ENCODE measurements around the gene PPP6R3.

The PPP6R3 gene

DNA sequence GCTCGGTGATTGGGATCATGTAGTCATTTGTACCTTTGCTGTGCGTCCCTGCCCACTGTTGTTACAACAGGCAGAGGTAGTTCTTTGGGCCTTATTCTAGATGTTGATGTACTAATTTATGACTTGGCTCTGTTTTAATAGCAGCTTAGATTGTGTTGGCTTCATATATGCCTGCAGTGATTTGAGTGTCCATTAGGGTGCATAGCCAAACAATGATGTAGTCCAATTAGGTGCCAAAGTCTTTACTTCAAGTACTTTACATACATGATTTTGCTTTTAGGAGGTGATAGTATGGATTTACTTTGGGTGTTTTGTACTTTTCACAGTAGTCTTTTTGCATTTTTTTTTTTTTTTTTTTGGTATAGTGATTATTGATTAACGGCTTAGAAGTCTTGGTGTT, 46.4 kb downstream of the PPP6R3 start:
- no peaks in the 10 kb centered on the region for H3K9me3 ChIP-seq (ENCODE audit: control insufficient read depth, insufficient read depth, low read length)
- H3K4me1 ChIP-seq (ENCODE audit: control insufficient read depth, insufficient read depth, low read length), result no peaks in the 10 kb centered on the region
- H3K36me3 ChIP-seq (ENCODE audit: control insufficient read depth, insufficient read depth, low read length), result no peaks in the 10 kb centered on the region
- no peaks in the 10 kb centered on the region for H3K27me3 ChIP-seq (ENCODE audit: control insufficient read depth, insufficient read depth, low read length)
- no peak overlapping the region for H3K27ac ChIP-seq (ENCODE audit: low read length)
- no peak for DNase-seq (ENCODE audit: low read depth, low spot score)
- H3K4me3 ChIP-seq (ENCODE audit: low read length), result no peak overlapping the region
- no CpG with 5 or more reads among the region's 3 CpGs for WGBS (ENCODE audit: insufficient coverage, insufficient read length)

DNA sequence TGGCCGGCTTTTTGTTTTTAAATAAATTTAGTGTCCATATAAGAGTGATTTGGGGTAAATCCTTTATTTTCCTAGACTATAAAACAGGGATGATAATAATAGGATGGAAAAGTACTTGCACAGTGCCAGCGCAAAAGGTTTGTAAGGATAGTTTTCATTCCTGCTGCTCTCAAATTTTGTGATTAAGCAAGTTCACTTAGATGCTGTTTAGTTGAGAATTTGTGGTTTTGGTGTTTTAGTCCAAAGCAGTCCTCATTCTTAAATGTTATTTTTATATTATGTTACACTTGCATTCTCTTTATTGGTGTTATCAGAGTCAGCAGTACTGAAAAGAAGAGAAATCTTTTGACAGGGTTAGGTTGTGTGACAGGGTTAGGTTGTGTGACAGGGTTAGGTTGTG, 47.9 kb downstream of the PPP6R3 start:
- Histone ChIP-seq H3K27ac (ENCODE audit: low read length) (no peak overlapping the region), H3K27me3 (ENCODE audit: control insufficient read depth, insufficient read depth, low read length) (no peaks in the 10 kb centered on the region), H3K4me3 (ENCODE audit: low read length) (no peak overlapping the region), H3K9me3 (ENCODE audit: control insufficient read depth, insufficient read depth, low read length) (no peaks in the 10 kb centered on the region; the same call in 1 of the 2 replicates), H3K36me3 (ENCODE audit: control insufficient read depth, insufficient read depth, low read length) (no peaks in the 10 kb centered on the region), H3K4me1 (ENCODE audit: control insufficient read depth, insufficient read depth, low read length) (no peaks in the 10 kb centered on the region)
- DNase-seq (ENCODE audit: low read depth, low spot score), result no peak
- no CpG with 5 or more reads among the region's 2 CpGs for WGBS (ENCODE audit: insufficient coverage, insufficient read length)

GRCh38 chr11:68509066-68509465, 48.5 kb downstream of the PPP6R3 start:
- no peak for DNase-seq (ENCODE audit: low read depth, low spot score)
- H3K4me1 ChIP-seq (ENCODE audit: control insufficient read depth, insufficient read depth, low read length), result no peaks in the 10 kb centered on the region
- H3K27ac ChIP-seq (ENCODE audit: low read length), result no peak overlapping the region
- H3K9me3 ChIP-seq (ENCODE audit: control insufficient read depth, insufficient read depth, low read length), result no peaks in the 10 kb centered on the region; the same call in 1 of the 2 replicates
- H3K4me3 ChIP-seq (ENCODE audit: low read length), result no peak overlapping the region
- H3K27me3 ChIP-seq (ENCODE audit: control insufficient read depth, insufficient read depth, low read length), result no peaks in the 10 kb centered on the region
- no CpG with 5 or more reads among the region's 4 CpGs for WGBS (ENCODE audit: insufficient coverage, insufficient read length)
- H3K36me3 ChIP-seq (ENCODE audit: control insufficient read depth, insufficient read depth, low read length), result no peaks in the 10 kb centered on the region

- no CpG with 5 or more reads among the region's 6 CpGs for WGBS (ENCODE audit: insufficient coverage, insufficient read length)
- Histone ChIP-seq H3K4me3 (ENCODE audit: low read length) (no peak overlapping the region), H3K36me3 (ENCODE audit: control insufficient read depth, insufficient read depth, low read length) (no peaks in the 10 kb centered on the region), H3K27ac (ENCODE audit: low read length) (no peak overlapping the region), H3K9me3 (ENCODE audit: control insufficient read depth, insufficient read depth, low read length) (no peaks in the 10 kb centered on the region; the same call in 1 of the 2 replicates), H3K4me1 (ENCODE audit: control insufficient read depth, insufficient read depth, low read length) (no peaks in the 10 kb centered on the region), H3K27me3 (ENCODE audit: control insufficient read depth, insufficient read depth, low read length) (no peaks in the 10 kb centered on the region)
- no peak for DNase-seq (ENCODE audit: low read depth, low spot score)
Measured at GRCh38 chr11:68513930-68514487, 53.5 kb downstream of the PPP6R3 start.

DNA sequence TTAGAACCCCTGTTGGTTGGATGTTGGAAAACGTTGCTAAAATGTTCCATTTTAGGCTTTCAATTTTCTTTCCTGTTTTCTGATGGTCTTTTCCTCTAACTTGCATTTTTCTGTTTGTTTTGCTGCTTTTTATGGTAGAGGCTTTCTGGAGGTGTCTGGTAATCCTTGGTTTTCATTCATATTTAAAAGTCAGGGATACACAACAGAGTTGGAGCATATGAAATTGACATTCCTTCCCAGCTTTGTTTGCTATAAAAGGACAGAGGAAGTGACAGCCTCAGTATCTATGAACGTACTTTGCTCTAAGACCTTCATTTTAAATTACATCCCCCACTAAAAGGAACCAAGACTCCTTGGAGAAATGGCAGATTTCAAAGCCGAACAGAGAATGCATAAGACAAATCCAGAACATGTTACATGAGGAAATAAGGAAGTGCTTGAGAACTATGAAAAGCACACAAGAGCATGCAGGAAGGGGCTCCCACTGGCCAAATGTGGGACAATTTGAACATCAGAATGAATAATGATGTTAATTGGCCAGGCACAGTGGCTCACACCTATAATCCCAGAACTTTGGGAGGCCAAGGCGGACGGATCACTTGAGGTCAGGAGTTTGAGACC, 56.7 kb downstream of the PPP6R3 start:
- Histone ChIP-seq H3K36me3 (ENCODE audit: control insufficient read depth, insufficient read depth, low read length) (no peaks in the 10 kb centered on the region; the same call in 1 of the 2 replicates), H3K4me3 (ENCODE audit: low read length) (no peak overlapping the region), H3K27me3 (ENCODE audit: control insufficient read depth, insufficient read depth, low read length) (no peaks in the 10 kb centered on the region), H3K27ac (ENCODE audit: low read length) (no peak overlapping the region), H3K4me1 (ENCODE audit: control insufficient read depth, insufficient read depth, low read length) (no peaks in the 10 kb centered on the region), H3K9me3 (ENCODE audit: control insufficient read depth, insufficient read depth, low read length) (no peaks in the 10 kb centered on the region; the same call in 1 of the 2 replicates)
- DNase-seq (ENCODE audit: low read depth, low spot score), result no peak
- no CpG with 5 or more reads among the region's 5 CpGs for WGBS (ENCODE audit: insufficient coverage, insufficient read length)

DNA sequence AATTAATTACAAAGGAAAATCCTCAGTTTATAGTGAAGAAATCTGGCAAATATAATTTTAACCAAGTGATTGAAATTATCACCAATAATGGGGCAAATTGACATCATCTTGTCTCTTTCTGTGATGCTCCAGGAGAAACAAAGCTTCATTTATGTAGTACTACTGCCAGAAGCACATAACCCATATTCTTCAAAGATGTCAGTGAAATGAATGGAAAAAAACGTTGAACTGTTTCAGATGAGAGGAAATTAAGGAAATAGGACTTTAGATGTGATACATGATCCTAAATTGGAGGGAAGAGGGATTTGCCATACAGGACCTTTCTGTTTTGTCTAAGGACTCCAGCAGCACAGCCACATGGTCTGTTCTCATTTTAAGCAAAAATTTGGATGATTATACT, 57.6 kb downstream of the PPP6R3 start:
- no peak overlapping the region for H3K4me3 ChIP-seq (ENCODE audit: low read length)
- DNase-seq (ENCODE audit: low read depth, low spot score), result no peak
- H3K27ac ChIP-seq (ENCODE audit: low read length), result no peak overlapping the region
- H3K36me3 ChIP-seq (ENCODE audit: control insufficient read depth, insufficient read depth, low read length), result no peaks in the 10 kb centered on the region; the same call in 1 of the 2 replicates
- H3K9me3 ChIP-seq (ENCODE audit: control insufficient read depth, insufficient read depth, low read length), result no peaks in the 10 kb centered on the region
- H3K27me3 ChIP-seq (ENCODE audit: control insufficient read depth, insufficient read depth, low read length), result no peaks in the 10 kb centered on the region
- no CpG with 5 or more reads among the region's 1 CpG for WGBS (ENCODE audit: insufficient coverage, insufficient read length)
- H3K4me1 ChIP-seq (ENCODE audit: control insufficient read depth, insufficient read depth, low read length), result no peaks in the 10 kb centered on the region

- peaks cover 2% of the 10 kb centered on the region; the same call in 1 of the 2 replicates for H3K36me3 ChIP-seq (ENCODE audit: control insufficient read depth, insufficient read depth, low read length)
- no peaks in the 10 kb centered on the region for H3K4me1 ChIP-seq (ENCODE audit: control insufficient read depth, insufficient read depth, low read length)
- WGBS (ENCODE audit: insufficient coverage, insufficient read length), result no CpG with 5 or more reads among the region's 4 CpGs
Measured at GRCh38 chr11:68521969-68522652, 61.6 kb downstream of the PPP6R3 start.

DNA sequence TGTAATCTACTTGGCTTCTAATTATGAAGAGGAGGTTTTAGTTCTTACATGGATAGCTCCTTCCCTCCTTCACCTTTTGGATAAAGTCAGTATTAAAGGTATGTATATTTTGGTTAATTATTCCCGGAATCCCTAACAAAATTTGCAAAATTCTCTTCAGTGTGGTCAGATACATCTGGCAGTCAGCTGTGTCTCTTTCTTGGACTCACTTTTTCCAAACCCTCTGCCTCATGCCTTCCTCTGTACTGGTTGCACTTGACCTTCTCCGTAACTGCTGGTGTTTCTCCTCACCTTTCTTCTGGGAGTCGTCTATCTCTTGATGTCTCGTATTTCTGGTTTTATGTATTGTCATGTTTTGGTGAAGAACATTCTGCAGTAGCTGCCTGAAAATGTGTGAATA, 62.5 kb downstream of the PPP6R3 start:
- Histone ChIP-seq H3K27me3 (ENCODE audit: control insufficient read depth, insufficient read depth, low read length) (no peaks in the 10 kb centered on the region), H3K4me1 (ENCODE audit: control insufficient read depth, insufficient read depth, low read length) (no peaks in the 10 kb centered on the region), H3K4me3 (ENCODE audit: low read length) (no peak overlapping the region), H3K9me3 (ENCODE audit: control insufficient read depth, insufficient read depth, low read length) (no peaks in the 10 kb centered on the region), H3K27ac (ENCODE audit: low read length) (no peak overlapping the region), H3K36me3 (ENCODE audit: control insufficient read depth, insufficient read depth, low read length) (peaks cover 2% of the 10 kb centered on the region; the same call in 1 of the 2 replicates)
- WGBS (ENCODE audit: insufficient coverage, insufficient read length), result no CpG with 5 or more reads among the region's 4 CpGs
- no peak for DNase-seq (ENCODE audit: low read depth, low spot score)

More at GRCh38 chr11:68521969-68522652, 61.6 kb downstream of the PPP6R3 start:
- no peaks in the 10 kb centered on the region for H3K27me3 ChIP-seq (ENCODE audit: control insufficient read depth, insufficient read depth, low read length)
- no peaks in the 10 kb centered on the region for H3K9me3 ChIP-seq (ENCODE audit: control insufficient read depth, insufficient read depth, low read length)
- no peak overlapping the region for H3K4me3 ChIP-seq (ENCODE audit: low read length)
- no peak for DNase-seq (ENCODE audit: low read depth, low spot score)
- no peak overlapping the region for H3K27ac ChIP-seq (ENCODE audit: low read length)

GRCh38 chr11:68523743-68524142, 63.2 kb downstream of the PPP6R3 start:
- Histone ChIP-seq H3K36me3 (ENCODE audit: control insufficient read depth, insufficient read depth, low read length) (peaks cover 4% of the 10 kb centered on the region; the same call in 1 of the 2 replicates), H3K4me3 (ENCODE audit: low read length) (no peak overlapping the region), H3K27ac (ENCODE audit: low read length) (no peak overlapping the region), H3K9me3 (ENCODE audit: control insufficient read depth, insufficient read depth, low read length) (no peaks in the 10 kb centered on the region), H3K4me1 (ENCODE audit: control insufficient read depth, insufficient read depth, low read length) (no peaks in the 10 kb centered on the region), H3K27me3 (ENCODE audit: control insufficient read depth, insufficient read depth, low read length) (no peaks in the 10 kb centered on the region)
- no CpG with 5 or more reads among the region's 3 CpGs for WGBS (ENCODE audit: insufficient coverage, insufficient read length)
- DNase-seq (ENCODE audit: low read depth, low spot score), result no peak

DNA sequence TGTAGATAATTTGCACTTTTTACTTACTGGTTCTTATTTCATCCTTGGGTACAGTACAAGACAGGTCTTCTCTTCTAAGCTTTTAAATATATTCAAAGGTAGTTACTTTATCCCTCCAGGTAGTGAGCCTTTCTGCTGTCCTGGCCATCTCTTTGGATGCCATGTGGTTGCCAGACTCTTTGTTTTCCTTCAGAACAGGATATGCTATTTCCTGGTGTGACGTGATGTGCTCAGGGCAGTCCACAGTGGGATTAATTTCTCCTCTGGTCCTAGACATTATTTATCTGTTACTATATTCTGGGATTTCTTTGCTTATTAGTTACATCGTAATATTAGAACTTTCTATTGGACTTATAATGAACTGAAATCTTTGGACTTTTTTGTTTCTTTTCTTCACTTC, 63.7 kb downstream of the PPP6R3 start:
- H3K9me3 ChIP-seq (ENCODE audit: control insufficient read depth, insufficient read depth, low read length), result no peaks in the 10 kb centered on the region
- WGBS (ENCODE audit: insufficient coverage, insufficient read length), result no CpG with 5 or more reads among the region's 2 CpGs
- DNase-seq (ENCODE audit: low read depth, low spot score), result no peak
- no peak overlapping the region for H3K27ac ChIP-seq (ENCODE audit: low read length)
- no peak overlapping the region for H3K4me3 ChIP-seq (ENCODE audit: low read length)
- H3K4me1 ChIP-seq (ENCODE audit: control insufficient read depth, insufficient read depth, low read length), result no peaks in the 10 kb centered on the region
- H3K27me3 ChIP-seq (ENCODE audit: control insufficient read depth, insufficient read depth, low read length), result no peaks in the 10 kb centered on the region
- H3K36me3 ChIP-seq (ENCODE audit: control insufficient read depth, insufficient read depth, low read length), result peaks cover 5% of the 10 kb centered on the region; the same call in 1 of the 2 replicates

All from iPS DF 6.9 (cell line).